HG02870 (cell line): ENCODE measurements around the gene ENDOU.

Experiments used
- ATAC-seq: cut with Tn5 transposase; IDR thresholded peaks from one replicate; pipeline ENCODE4 v1.9.1; 2021; ENCODE audit warnings: mild to moderate bottlenecking, moderate library complexity; ENCODE audit not compliant: unreplicated experiment

ENDOU gene, protein sequence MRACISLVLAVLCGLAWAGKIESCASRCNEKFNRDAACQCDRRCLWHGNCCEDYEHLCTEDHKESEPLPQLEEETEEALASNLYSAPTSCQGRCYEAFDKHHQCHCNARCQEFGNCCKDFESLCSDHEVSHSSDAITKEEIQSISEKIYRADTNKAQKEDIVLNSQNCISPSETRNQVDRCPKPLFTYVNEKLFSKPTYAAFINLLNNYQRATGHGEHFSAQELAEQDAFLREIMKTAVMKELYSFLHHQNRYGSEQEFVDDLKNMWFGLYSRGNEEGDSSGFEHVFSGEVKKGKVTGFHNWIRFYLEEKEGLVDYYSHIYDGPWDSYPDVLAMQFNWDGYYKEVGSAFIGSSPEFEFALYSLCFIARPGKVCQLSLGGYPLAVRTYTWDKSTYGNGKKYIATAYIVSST

DNA sequence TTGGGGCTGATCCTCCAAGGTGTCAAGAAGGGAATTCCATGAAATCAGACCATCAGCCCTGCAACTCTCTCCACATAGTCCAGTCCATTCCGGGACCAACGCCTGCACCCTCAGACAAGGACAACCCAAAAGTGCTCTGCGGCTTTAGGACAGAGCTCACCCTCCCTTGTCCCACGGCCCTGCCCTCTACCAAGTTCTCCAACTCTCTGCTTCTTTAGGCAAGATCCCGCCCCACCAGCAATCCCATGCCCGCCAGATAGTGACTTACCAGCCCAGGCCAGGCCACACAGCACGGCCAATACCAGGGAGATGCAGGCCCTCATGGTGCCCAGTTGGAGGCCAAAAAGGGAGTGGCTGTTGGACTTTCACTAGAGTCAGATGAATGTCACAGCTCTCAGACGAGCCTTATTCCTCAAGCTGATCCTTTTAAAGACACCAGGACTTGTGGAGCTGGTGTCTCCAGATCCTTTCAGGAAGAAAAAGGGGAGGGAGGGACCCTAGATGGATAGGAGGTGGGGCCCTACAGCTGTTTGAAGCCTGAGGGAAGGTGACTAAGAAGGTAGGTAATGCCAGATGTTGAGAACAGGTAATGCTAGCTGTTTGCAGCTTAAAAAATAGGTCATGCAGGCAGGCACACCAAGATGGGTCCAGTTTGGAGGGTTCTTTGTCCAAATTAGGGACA is at the start of gene ENDOU:
Gene ENDOU (minus strand): TSS at position 400 of the 682 bp plus-strand sequence. CDS start 77 bp downstream, at position 323.
- ATAC-seq, result no peak

DNA sequence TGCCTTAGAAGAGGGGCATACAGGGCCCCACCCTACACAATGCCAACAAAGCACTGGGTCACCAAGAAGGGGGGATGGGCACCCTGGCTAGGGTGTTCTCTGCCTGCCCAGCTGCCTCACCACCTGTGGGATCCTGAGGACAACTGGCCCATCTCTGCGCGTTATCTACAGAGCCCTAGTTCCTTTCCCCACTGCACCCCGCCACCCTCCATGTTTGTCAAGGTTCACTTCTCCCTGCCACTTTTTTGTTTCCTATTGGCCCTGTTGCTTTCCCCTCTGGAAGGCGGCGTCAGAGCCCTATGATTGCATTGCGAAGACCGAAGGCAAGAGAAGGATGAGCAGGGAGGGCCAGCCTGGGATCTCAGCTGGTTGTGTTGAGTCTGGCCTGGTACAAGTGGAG is 49.4 kb upstream of the ENDOU start:
- ATAC-seq, result no peak

DNA sequence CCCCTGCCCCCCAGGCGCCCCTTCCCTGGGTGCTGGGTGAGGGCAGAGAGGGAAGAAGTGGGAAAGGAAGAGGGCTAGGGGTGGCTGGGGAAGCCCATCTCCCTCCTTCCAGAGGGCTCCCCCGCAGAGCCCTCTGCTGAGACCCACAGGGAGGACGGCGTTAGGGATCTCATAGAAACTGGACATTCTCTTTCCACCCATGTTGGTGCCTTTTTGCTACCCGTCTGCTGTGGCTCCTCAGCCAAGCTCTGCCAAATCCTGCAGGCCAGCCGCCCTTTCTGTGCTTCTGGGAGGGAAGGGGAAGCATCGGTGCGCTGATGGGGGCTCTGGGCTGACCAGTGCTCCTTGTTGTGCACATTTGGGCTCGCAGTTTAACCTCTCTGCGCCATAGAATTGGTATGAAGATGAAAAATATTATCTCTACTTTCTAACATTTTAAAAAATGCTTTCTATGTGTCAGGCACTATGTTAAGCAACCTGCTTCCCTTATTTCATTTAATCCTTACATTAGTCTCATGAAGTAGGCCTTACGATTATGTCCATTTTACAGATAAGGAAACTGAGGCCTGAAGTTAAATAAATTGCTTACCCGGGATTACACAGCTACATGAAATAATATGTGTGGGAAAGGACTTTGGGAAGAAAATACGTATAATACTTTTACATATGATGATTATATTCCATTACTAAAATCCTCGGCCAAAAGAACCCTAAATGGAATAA is 48.7 kb upstream of the ENDOU start:
- no peak for ATAC-seq

DNA sequence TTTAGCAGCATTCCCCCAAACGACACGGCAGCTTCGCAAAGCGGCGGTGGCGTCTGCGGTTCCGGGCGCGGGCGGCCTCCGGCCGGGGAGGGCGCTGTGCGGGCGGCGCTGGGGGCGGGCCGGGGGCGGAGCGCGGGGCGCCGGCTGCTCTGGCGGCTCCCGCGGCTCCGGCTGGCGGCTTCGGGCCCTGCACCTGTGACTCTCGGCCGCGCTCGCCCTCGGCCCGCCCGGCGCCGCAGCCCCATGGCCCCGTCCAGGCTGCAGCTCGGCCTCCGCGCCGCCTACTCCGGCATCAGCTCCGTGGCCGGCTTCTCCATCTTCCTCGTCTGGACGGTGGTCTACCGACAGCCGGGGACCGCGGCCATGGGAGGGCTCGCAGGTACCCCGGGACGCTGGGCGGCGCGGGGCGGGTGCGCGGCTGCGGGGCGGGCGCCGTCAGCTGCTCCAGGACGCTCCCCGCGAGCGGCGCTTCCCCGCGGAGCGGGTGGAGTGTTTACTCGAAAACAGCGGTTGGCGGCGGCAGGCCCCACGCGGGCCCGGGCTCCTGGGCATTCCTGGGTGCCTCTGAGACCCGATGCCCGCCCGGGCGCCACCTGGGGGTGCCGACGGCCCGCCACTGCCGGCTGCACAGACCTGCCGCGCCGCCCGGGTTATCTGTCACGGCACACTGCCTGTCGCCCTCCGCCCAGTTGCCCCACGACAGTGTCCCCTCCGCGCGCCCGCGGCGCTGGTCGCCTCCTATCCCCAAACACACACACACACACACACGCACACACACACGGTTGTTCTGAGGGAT is 48.0 kb upstream of the ENDOU start, which contains the start of gene SLC48A1:
Gene SLC48A1 (plus strand): TSS at position 177 of the 796 bp plus-strand sequence. CDS start 67 bp downstream, at position 244.
- peak; percentile 77 for ATAC-seq

DNA sequence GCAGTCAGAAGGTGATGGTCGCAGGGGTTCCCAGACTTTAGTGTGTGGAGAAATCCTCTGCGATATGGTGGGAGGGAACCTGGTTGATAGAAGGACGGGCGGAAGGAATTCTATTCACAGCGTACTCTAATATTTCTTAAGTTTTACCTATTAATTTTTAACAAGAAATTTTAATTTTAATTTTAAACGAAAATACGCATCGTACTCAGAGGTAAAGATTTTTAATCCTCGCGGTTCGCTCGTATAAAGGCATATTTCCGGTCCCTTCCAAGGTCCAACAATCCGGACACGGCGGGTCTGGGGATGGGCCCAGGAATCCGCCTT is 47.4 kb upstream of the ENDOU start:
- ATAC-seq, result no peak

DNA sequence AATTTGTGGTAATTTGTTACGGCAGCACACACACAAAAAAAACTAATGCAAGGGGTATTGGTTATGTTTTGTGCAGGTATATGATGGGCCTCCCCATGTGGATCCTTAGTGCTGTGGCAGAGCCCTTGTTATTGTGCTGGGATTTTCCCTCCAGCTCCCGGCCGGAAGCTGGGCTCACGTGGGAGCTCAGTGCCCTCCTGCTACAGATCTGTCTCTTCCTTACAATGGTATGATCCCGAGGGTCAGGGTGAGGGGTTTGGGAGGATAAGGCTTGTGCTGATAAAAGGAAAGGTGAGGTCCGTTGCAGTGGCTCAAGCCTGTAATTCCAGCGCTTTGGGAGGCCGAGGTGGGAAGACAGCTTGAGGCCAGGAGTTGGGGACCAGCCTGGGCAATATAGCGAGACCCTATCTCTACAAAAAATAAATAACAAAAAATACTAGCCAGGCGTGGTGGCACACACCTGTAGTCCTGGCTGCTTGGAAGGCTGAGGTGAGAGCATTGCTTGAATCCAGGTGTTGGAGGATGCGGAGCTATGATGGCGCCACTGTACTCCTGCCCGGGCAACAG is 46.9 kb upstream of the ENDOU start:
- ATAC-seq, result no peak

DNA sequence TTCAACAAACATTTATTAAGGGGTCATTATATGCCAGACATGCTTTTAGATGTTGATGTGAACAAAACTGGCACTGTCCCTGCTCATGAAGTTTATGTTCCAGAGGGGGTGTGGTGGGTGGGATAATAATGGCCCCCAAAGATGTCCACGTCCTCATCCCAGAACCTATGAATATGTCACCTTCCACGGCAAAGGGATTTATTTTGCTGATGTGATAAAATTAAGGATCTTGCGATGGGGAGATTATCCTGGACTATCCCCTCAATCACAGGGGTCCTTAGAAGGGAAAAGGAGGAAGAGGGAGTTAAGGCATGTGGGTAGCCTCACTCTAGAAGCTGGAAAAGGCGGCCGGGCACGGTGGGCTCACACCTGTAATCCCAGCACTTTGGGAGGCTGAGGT is 46.0 kb upstream of the ENDOU start:
- no peak for ATAC-seq

DNA sequence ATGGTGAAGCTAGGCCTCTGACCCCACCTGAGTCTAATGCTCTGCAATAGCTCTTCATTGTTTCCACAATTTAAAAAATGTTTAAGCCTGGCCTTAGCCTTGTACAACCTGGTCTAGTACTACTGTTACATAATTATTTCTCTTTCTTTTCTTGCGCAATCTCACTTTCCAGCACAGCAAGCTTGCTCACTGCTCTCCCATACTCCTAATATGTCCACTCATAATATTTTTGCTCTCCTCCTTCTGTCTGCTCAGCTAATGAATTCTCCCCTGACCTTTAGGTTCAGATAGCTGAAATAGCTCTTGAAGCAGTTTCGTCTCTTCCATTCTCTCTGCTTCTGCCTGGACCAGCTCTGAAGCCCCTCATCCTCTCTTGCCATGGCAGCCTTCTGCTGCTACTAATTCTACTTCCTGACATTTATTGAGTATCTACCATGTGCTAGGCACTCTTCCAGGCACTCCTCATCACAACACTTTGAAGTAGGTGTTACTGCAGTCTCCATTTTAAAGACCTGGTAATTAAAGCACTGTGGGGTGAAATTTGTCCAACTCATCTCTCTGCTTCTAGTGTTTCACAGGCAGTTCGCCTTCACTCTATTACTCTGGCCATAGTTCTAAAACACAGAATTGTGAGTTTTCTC is 44.9 kb upstream of the ENDOU start:
- ATAC-seq, result no peak

DNA sequence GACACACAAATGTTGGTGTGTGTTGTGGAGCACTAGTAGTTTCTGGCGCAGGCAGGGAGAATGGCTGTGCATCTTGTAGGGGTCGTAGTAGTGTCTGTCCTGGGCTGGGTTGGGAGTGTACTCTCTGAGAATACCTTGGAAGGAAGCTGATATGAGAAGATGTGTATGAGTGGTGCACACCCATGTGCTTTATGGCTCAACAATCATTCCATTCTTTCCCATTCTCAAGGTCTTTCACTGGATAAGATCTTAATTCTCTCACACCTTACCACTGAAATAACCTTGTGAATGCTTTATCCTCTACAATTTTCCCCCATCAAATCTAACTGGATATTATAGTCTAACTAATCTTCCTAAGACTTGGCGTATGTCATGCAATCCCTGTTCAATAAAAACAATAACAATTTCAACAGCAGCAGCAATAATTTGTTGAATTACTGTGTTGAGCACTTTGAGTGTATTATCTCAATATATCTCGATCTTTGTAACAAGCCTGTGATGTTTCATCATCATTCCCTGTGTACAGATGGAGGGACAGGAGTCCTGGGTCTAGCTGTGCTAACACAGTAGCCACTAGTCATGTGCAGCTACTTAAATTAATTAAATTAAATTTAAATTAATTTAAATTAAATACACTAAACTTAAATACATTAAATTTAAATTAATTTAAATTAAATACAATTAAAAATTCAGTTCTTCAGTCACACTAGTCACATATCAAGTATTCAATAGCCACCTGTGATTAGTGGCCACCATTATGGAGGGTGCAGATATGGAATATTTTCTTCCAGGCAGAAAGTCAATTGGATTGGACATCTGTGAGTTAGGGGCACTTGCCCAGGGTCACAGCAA is 44.2 kb upstream of the ENDOU start:
- ATAC-seq, result no peak

DNA sequence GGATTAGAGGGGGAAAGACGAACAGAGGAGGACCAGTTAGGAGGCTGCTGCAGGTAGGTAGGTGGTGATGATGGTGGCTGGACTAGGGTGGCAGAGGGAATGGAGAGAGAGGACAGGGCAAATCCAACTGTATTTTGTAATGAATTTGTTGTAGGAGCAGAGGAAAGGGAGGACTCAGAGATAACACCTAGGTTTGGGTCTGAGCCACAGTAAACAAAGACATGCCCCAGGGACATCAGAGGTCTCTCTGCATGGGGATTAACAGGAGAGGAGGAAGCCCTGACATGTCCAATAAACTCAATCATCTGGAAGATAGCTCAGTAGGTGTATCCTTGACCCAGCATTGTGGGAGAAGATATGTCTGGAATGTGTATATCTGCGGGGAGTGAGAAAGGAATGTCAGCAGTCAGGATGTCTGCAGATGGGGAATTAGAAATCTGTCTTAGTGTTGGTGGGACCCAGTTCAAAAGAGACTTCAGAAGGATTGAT is 43.1 kb upstream of the ENDOU start:
- no peak for ATAC-seq

DNA sequence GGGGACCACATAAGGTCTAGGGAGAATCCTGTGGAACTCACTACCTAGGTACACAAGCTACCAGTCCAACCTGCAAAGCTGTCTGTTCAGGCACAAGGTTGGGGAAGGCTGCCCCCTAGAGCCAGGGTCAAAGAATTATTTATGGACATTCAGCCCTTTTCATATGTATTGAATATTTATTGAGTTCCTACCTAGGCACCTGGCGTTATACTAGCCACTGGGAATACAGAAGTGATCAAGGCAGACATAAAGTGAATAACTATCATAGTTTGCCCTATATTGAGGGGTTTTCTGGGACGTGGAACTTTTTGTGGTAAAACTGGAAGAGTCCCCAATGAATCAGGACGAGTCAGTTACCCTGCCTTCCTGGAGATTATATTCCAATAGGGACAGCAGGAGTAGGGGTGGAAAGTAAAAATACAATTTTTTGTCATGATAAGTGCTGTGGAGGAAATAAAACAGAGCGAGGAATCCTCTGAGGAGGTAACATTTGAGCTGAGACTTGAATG is 42.0 kb upstream of the ENDOU start:
- ATAC-seq, result no peak

DNA sequence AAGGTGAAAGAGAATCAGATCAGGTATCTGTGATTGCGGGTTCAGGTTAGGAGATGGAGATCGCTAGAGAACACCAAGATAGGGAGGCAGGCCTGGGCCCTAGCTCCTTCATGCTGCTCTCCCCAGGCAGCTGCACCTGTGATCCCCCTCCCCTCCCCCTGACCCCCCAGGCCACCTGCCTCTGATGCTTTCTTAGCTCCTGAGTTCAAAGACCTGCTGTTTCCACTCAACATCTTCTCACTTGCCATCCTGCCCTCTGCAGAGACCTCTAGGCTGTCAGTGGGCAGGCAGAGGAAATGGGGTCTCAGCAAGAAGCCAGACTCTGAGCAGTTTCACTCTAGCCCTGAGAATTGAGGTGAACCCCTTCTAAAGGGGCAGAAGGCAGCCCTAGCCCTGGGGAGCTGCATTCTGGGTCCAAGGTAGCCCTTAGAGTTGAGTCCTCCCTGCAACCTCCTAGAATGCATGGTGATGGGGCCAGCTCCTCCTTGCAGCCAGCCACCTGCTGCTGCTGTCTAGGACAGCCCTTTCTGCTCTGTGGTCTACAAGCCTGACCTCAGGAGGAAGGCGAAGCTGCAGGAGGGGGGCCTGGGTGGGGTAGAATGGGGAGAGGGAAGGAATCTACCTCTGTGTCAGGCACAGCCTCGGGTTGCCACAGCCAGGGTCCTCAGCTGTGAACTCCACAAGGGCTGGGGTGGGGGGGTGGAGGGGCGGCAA is 41.4 kb upstream of the ENDOU start:
- no peak for ATAC-seq

DNA sequence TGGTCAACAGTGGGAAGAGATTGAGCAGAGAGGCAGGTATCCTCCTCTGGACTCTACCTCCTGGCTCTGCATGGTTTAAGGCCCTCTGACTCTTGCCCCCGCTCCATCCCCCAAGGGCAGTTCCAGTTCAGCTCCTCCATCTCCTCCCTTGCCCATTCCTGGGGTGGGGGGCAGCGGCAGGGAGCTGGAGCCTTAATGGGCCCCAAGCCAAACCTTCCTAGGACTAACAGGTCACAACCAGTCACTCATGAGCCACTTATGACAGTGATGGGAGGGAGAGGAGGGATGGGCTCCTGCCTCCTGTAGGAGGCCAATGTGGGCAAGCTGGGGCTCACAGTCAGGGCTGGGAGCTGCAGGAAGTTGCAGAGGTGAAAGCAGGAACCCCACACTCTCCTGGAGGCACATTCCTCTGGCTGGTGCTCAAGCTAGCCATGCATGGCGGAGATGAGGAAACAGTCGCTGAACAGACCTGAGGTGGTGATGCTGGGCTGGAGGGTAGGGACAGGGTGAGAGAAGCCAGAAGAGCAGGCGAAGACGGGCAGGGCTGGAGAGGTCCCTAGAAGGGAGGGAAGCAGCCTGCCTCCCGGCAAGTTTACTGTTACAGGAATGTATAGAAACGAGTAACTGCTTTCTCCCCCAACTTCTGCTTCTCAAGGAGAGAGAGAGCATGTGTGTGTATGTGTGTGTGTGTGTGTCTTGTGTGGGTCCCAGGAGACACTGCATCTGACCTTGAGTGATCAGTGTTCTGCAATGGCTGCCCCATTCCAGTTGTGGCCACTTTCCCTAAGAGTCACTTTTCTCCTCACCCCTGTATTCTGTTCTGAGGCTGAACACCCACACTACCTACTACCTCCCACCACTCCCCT is 38.4 kb upstream of the ENDOU start:
- no peak for ATAC-seq

DNA sequence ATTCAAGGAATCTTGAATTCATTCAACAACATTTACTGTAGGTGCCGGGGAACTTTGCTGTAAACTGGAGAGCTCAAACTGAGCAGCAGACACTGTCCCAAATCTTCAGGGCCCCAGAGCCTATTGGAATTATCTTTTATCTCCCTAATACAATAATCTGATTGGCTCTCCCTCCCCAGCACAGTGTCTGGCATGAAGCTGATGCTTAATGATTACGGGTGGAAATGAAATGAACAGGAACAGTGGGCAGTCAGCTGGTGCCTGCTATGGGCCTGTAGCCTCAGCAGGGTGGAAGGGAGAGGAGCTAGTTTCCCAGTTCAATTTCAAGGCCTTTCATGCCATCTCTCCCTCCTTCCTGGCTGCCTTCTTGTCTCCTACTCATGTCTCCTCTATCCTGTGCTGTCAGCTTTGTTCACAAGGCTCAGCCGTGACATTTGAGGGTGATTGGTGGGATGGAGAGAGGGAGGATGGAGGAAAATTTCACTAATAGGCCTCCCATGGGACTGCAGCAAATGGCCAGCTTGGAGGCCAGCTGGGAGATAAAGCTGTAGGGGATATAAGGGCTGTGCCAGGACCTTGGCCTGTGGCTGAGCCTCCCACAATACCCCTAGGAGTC is 37.7 kb upstream of the ENDOU start:
- ATAC-seq, result no peak

DNA sequence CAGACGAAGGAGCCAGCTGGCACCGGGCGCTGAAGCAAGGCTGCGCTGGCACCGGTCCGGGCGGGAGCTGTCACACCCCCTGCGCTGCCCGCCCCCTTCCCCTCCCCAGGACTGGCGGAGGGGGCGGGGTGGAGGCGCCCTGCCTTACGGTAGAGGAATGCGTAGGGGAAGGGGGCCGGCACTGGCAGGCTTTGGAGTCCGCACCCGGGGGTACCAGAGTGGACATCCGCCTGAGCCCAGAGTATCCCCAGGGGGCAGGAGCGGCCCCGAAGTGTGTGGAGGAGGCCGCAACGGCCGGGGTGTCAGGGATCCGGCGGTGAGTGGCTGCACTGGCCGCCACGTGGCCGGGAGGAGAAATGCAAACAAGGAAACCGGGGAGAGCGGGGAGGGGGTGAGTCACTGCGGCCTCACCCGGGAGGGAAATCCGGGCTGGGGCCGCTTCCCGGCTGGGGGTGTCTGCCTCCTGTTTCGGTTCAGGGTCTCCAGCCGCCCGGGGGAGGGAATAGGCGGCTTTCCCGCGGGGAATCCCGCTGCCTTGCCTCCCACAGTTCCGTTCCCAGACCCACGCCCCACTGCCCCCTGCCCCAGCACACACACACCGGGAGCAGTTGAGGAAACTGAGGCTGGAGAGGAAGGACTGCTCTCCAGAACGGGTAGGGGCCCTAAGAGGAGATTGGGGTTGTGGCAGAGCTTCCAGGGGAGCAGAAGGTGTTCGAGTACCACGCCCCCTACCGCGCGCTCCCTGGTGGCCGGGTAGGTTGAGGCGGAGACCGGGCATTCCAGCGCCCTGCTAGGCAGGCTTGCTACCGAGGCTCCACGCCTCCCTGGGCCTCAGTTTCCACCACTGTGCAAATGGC is 33.8 kb upstream of the ENDOU start, which contains the start of gene RAPGEF3:
Gene RAPGEF3 (minus strand): TSS at position 47 of the 857 bp plus-strand sequence. CDS start 324 bp downstream, outside the sequence.
- ATAC-seq, result peak; percentile 36

DNA sequence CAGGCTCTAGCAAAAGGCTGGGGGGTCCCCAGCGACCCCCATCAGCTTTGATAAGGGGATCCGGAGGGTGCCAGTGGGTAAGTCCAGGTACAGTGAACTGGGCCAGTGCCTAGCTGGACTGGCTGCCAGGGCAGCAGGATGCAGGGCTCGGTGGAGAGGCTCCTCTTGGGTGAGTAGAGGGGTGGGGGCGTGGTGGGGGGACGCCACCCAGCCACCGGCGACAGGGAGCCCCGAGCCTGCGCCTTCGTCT is 33.2 kb upstream of the ENDOU start:
- ATAC-seq, result no peak
